RPMI8226 (cell line): Measurements from ENCODE around the gene PID1.
"Not testable (repeated sequence)": the region's sequence is repeated elsewhere in the genome, so short reads cannot be mapped to it uniquely, and the experiment has no call there.

Experiments used
- DNase-seq: peaks from one replicate; pipeline ENCODE4 v3.0.0-alpha.2; 2015

Gene PID1

DNA sequence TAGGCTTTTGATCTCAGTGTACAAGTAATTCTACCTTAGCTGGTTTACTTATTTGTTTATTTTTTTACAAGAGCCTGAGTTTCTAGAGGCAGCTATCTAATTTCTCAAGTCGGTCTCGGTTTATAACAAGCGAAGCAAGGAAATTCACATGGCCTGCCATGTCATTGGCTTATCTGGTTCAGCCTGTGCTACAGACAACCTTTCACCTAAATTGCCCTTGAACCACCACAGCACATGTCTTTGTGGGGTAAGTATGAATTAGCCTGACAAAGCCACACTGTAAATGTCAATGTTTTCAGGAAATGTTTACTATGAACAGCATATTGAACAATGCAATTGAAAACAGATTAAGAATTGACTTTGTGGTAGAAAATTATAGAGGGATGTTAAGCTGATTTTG, 167.1 kb downstream of the PID1 start:
- DNase-seq: no peak

DNA sequence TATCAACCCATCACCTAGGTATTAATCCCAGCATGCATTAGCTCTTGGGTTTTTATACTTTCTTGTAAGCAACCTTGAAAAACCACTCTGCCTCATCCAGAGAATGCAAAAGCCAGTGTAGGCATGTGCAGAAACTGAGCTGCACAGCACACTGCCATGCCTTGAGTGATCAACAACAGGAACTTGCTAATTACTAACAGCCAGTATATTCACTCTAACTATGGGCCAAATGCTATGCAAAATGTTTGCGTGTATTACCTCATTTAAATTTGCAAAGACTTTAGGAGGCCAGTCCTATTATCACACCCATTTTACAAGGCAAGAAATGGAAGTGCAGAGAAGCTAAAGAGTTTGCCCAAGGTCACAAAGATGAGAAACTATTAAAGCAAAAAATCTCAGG, 169.8 kb downstream of the PID1 start:
- DNase-seq: no peak

DNA sequence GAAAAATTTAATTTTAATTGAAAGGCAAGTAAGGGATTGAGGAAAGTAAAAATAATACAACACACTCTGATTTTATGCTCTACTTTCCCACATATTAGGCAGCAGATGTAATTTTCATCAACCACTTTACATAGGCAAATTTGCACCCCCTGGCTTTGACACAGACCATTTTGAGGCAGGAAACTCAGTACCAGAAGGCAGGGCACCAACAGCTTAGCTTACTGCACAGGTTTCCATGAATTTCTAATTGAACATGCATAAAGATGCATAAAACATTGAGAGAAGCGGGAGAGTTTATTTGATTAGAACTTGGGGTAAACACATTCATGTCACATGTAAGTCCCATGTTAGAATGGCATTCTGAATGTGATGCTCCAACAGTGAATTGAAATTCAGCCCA, 171.9 kb downstream of the PID1 start:
- DNase-seq: no peak

DNA sequence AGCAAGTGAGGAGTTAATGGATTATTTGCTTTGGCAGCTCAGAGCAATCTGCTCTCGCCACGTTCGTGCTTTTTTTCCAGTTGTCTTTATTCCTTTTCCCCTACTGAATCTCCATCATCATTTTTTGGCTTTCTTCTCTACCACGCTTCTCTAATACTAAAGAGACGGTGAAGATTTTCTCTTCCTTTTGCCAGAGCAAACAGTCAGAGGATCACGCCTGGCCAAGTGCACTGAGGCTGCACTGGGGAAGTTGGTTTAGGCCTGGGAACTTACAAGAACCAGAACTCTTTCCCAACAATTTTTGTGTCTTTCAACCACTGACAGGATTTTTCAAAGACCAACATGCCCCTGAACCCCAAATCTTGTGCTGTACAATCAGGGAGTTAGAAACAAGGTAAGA, 172.3 kb downstream of the PID1 start:
- DNase-seq: no peak

DNA sequence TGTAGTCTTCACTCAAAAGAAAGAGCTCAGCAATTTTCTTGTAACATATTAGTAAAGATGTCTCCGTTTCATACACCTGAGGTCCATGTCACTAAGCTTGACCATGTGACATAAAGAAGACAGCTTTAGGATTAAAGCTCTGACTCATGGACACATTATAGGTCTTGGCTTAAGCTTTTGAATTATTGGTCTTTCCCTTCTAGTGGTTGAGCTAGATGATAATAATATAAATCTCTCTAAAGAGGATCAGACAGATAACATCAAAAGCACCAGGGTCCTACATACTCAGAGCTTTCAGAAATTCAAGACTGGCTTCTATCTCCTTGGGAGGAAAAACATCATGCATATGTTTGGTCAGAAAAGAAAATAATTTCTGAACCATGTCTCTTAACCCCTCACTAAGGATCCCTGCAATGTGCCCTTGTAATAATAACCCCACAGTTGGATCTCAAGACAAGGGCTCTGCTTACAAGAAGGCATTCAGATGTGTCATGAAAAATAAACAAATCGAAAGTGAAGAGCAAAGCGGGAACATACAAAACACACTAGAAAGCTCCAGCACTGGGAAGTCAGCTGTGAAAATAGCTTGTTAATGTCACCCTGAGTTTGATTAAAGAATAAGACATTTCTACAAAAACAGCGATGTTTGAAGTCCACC, 174.5 kb downstream of the PID1 start:
- DNase-seq: no peak

DNA sequence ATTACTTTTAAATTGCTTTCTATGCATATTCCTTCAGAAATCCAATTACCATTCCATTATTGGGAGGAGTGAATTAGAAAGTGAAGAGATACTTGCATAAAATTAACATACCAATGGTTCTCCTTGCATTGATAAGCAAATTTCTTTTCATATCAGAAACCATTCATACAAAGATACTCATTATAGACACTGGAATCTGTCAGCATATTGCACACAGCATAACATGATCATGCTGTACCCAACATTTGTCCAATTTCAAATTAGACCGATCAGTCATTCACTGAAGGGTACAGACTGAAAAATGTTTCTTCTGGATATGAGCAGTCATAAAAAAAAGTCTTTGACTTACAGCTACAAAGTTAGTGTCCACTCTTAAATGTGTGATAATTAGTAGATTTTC, 175.6 kb downstream of the PID1 start:
- DNase-seq: no peak

DNA sequence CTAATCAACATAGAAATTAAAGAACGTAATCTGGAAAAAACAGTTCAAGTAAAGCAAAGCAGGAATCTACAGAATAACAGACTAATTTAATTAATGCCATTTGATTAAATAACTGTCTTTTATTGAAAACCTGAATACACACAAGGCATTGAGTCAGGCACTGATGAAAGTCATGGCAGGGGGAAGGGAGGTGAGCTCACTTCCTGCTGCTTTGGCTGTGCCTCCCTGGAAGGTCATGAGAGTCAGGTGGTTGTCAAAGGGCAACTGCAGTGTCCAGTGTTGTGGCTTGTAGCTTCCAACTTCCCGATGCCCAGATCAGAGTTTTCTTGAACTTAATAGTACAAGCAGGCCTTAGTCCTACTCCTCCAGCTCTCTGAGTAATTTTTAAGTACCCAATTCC, 180.9 kb downstream of the PID1 start:
- DNase-seq: no peak

DNA sequence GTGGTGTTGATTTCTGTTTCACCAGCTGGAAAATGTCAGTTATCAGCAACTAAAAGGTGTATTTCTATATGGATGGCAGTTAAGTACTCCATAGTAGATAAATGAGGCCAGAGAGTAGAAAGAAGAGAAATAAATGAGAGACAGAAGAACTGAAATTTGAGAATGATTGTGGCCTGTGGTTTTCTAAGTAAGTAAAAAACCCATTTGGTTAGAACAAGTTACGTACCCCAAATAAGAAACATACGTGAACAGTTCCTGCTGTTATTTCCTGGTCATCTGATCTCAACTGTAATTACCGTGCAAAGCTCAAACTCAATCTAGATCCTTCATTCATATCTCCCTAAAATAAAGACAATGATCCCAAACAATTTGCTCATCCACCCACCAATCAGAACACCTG, 181.3 kb downstream of the PID1 start:
- no peak for DNase-seq

DNA sequence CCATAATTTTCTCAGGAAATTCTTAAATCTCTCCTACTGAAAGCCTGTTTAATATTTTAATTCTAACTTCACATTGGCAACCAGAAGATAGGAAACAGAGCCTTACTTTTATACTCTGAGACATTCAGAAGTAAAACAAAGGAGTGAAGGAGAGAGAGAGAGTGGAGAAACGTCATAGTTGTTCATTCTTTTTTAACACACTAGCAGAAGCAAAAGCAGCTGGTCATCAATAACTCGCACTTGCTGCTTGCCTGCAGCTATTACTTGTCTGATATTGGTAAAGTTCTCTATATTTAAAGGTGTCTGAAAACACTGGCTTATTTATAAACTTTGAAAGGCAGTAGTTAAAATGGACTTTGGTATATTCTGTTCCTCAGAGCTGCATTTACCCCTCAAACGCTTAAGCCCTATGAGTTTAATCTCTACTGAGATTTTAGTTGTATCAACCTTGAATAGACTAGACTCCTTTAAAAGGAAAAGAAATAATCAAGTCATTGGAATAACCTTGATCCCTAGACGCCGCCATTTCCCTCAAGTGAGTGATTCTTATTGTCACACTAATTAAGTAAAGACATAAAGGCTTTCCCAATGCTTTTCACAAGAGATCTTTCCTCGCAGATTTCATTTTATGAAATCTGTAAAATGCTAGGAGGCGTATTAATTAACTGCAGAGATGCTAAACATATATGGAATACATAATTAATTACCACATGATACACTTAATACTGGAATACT, 182.0 kb downstream of the PID1 start:
- DNase-seq: no peak

DNA sequence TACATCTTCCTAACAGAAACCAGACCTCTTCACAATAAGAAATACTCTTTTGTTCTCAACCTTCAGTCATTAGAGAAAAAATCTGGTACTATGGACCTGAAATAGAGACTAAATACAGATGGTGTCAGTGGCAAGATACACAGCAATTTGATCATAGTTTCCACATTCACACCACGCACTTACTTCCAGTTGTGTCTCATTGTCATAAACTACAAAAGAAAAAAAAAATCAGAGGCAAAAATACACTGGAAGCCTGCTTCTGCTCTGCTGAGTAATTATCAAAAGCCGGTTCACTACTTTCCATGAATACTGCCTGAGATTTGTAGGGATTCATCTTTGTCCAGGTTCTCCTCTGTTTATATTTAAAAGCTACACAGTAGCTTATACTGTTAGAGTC, 182.6 kb downstream of the PID1 start:
- DNase-seq: no peak

DNA sequence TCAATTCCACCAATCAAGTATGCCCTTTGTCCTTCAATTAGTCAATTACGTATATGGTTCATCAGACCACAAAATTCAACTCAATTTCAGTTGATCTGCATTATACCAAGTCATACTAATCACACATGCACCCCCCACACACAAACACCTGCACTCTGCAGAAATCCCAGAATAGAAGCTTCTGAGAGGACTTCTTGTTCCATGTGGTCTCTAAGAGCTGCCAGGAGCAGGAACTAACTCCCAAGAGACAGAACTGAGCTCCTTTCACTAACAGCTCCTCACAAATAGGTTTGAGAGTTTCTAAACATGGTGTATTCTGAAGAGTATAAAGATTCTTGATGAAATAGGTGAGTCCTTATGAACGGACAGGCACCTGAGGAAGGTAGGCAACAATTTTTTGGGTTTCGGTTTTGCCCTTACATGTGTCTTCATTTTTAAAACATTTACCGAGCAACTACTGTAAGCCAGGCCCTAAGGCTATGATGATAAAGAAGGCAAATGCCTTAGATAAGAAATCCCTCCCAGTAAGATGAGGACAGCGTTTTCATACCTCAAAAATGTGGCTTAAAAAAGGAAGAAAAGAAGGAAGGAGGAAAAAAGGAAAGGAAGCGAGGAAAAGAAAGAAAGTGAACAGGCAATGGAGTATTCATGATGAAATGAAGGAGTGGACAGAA, 183.1 kb downstream of the PID1 start:
- DNase-seq: no peak

DNA sequence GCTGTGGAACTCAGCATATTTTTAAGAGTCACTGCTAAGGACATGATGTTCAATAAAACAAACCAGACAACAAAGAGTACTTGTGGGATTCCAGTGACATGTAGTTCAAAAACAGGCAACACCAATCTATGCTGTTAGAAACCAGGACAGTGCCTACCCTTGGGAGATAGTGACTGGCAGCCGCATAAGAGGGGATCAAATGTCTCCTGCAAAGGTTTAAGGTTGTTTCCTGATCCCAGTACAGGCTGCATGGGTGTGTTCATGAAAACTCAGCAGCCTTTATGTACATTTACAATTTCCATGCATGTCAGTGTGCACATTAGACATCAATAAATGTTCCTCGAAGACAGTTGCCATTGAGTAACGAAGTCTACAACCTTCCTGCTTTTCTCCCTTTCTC, 183.8 kb downstream of the PID1 start:
- no peak for DNase-seq

DNA sequence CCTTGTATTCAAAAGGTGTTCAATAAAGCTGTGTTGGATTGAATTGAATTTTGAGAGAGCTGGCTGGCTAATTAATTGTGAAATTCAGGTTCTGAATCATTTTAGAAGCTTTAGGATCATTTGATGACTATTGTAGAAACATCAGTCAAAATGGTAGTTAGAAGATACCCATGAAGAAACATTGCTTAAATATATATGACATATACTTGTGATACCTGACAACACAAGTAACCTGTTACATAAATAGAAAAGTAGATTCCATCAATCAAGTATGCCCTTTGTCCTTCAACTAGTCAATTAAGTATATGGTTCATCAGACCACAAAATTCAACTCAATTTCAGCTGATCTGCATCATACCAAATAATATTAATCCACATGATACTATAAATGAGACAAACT, 185.6 kb downstream of the PID1 start:
- DNase-seq: no peak

DNA sequence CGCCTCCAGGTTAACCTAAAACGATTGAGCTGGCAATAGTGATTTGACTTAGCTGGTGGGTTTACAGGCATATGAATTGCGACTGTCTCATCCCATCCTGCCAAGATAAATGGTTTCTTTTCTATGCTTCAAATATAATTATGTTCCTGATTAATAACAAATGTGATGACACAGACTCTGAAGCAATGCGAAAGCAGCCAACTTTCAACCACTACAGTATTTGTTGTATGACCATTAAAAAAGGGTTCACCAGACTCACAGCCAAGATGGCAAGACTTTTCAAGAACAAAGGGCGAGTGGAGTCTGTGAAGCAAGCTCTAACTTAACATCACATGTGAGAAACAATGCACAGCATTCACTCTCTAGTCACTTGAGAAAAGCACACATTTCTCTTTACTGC, 186.6 kb downstream of the PID1 start:
- no peak for DNase-seq

DNA sequence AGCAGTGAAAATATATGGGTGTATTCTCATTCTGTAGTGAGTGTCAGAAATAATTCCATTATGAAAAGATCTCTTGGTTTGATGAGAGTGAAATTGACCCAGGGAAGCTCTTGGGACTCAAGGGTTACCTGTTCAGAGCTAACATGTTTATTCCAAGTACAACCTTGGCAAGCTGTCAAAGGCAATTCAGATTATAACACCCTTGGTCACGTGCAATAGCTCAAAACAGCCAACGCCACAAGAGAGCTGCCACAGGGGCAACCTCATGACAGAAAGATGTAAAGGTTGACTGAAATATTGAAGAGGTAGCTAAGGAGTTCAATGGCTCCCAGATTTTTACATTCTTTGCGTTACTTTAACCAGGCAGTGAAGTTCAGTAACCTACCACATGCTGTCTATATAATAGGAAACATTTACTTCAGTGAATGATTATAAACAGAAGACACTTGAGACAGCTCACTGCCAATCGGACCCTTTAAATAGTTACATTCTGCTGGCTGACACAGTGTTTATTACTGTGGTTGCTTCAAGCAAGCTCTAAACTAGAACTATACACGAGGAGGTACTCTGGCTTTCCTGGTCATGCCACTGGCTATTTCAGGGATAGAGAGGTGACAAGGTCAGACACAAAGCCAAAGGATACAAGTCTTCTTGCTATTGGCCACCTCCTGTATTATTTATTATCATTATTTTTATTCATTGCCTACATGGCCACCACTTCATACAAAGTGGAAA, 187.3 kb downstream of the PID1 start:
- no peak for DNase-seq

DNA sequence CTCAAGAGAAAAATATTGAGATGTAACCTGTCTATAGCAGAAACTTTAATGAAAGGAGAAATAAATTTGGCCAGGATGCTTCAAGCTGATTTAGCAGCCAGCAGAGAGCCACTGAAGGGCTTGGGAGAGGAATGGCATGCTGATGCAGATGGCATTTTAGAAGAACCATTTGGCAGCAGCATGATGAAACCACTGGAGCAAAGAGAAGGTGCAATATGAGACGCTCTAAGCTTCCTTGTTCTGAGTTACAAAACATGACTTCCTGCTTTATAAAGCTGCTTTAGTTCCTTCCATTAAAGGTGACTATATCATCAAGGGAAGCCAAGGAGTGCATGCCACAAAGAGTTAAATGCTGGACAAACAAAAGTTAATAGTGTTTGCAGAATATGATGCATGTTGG, 189.7 kb downstream of the PID1 start:
- DNase-seq: no peak

DNA sequence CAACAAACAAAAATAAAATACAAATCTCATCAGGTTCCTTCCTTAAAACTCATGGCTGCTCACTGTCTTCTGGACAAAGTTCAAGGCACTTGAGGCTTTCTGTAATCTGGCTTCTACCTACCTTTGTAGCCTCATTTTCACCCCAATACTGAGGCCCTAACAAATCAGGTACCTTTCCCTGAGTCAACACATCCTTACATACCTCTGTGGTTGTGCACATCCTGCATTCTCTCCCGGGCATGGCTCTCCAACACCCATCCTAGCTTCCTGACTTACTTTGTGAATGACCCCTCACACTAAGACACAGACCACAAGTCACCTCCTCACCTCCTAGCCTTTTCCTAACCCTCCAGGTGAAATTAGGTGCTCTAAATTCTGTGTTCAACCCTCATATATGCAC, 190.9 kb downstream of the PID1 start:
- DNase-seq: no peak

DNA sequence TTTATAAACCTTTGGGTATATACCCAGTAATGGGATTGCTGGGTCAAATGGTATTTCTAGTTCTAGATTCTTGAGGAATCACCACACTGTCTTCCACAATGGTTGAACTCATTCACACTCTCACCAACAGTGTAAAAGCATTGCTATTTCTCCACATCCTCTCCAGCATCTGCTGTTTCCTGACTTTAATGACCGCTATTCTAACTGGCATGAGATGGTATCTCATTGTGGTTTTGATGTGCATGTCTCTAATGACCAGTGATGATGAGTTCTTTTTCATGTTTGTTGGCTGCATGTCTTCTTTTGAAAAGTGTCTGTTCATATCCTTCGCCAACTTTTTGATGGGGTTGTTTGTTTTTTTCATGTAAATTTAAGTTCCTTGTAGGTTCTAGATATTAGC, 194.2 kb downstream of the PID1 start:
- not testable (repeated sequence) for DNase-seq

DNA sequence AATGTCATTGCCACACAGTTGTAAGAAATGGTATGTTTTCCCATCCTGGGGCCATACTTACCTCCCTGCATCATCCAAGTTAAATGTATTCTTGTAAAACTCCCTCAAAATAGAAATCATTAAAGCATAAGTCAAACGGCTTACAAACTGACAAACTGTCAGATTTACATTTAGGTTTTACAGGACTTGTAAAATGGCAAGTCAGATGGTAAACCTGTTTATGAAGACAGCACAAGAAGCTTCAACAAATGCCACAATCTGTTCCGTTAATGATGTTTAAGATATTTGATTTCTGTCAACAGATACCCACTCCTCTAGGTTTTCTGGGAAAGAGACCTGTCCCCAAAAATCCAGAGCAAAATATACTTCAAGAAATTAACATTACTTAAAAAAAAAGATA, 197.2 kb downstream of the PID1 start:
- DNase-seq: no peak

DNA sequence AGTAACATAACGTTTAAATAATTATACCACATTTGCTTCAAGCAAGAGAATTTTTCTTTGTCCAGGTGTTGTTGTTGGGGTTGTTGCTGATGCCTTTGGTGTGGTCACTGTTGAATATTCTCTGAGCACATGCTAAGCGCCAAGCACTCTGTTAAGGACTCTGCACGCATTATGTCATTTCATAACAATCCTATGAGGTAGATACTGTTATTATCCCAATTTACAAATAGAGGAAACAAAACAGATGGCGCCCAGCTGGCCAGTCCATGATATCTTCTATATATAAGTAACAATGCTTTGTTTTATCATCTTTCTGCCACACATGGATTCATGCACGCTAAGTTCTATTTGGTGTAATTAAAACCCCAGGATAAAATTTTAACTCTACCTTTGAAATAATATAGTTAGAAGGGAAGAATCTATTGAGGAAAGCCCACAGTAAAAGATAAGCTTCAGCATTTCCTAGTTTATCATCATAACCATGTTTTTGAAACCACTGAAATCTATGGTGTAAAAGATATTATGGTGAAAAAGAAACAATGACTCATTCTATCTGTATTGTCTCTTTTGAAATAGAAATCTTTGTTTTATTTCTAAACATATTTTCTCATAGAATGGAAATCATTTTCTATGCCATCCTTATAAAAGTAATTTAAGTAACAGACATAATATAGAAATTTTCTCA, 199.7 kb downstream of the PID1 start:
- no peak for DNase-seq

DNA sequence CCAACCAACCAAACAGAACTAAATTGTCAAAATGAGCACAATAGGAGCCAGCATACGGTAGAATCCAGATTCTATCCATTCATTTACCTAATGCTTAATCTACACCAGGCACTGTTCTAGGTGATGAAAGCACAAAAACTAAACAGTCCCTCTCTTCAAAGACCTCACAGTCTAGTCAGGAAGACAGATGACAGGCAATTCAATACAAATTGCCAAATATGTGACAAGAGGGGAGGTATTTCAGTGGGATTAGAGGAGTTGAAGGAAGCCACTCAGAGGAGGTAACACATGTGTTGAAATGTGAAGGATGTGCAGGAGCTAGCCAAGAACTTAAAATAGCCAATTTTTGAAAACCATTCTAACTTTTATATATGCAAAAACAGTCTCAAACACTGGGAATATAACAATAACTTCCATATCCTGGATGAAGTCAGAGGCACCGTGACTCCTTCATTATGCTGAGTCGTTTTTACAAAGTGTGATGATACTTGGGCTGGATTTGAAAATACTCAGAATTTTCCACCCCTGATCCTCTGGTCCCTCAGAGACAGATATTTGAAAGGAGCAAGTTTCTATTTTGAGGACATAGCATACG, 204.9 kb downstream of the PID1 start:
- DNase-seq: no peak

DNA sequence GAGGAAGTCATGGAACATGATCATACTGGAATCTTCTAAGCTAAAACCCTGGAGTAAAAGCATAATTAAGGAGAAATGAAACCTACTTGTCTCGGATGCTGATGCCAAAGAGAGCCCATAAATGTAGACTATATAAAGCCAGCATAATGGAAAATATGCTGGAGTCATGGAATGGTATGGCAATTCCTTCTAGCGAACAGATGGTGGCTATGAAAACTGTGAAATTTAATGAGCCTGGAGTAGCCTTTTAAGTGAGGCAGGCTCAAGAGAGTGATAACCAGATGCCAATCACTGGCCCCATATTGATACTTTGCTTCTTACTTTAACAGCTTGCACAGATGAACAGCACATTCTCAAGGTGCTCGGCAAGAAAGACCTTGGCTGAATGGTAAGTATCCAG, 206.3 kb downstream of the PID1 start:
- DNase-seq: no peak

DNA sequence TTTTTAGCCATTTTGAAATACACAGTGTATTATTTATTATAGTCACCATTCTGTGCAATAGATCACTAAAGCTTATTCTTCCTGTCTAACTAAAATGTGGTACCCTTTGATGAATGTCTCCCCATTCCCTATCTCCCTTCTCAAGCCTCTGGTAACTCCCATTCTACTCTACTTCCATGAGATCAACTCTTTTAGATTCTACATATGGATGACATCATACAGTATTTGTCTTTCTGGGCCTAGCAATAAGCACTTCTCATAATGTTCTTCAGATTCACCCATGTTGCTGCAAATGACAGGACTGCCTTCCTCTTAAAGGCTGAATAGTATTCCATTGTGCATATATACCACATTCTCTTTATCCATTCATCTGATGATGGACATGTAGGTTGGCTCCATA, 210.9 kb downstream of the PID1 start:
- DNase-seq: no peak
